ENCODE results near the gene RPA1.

RPA1 gene

GRCh38 chr17:1861391-1862010 is 31.7 kb downstream of the RPA1 start:
- TF ChIP-seq CTCF (IDR thresholded peaks at IDR 0.05; ENCODE audit: low read depth, low read length), result no peak
- peaks cover 45% of the 10 kb centered on the region for H3K36me3 ChIP-seq
- no peaks in the 10 kb centered on the region for H3K27me3 ChIP-seq (ENCODE audit: insufficient read depth, low read depth, severe bottlenecking)
- no peaks in the 10 kb centered on the region for H3K9me3 ChIP-seq (ENCODE audit: severe bottlenecking)
- no peak for DNase-seq
- H3K27ac ChIP-seq, result no peak overlapping the region
- no peak overlapping the region for H3K4me3 ChIP-seq (ENCODE audit: low read depth, low read length)

GRCh38 chr17:1865252-1866037 is 35.6 kb downstream of the RPA1 start:
- 0 out of 2 replicates have a peak, but pooled peaks have one; percentile 21 for TF ChIP-seq CTCF (IDR thresholded peaks at IDR 0.05; ENCODE audit: low read depth, low read length)
- H3K27ac ChIP-seq, result no peak overlapping the region
- peak; percentile 23 for DNase-seq
- no peaks in the 10 kb centered on the region for H3K9me3 ChIP-seq (ENCODE audit: severe bottlenecking)
- no peak overlapping the region for H3K4me3 ChIP-seq (ENCODE audit: low read depth, low read length)
- peaks cover 36% of the 10 kb centered on the region for H3K36me3 ChIP-seq
- no peaks in the 10 kb centered on the region for H3K27me3 ChIP-seq (ENCODE audit: insufficient read depth, low read depth, severe bottlenecking)

GRCh38 chr17:1867307-1867706 is 37.5 kb downstream of the RPA1 start:
- Histone ChIP-seq H3K36me3 (peaks cover 35% of the 10 kb centered on the region), H3K9me3 (ENCODE audit: severe bottlenecking) (no peaks in the 10 kb centered on the region), H3K4me3 (ENCODE audit: low read depth, low read length) (no peak overlapping the region), H3K27me3 (ENCODE audit: insufficient read depth, low read depth, severe bottlenecking) (no peaks in the 10 kb centered on the region), H3K27ac (no peak overlapping the region)
- TF ChIP-seq CTCF (IDR thresholded peaks at IDR 0.05; ENCODE audit: low read depth, low read length), result no peak
- no peak for DNase-seq

DNA sequence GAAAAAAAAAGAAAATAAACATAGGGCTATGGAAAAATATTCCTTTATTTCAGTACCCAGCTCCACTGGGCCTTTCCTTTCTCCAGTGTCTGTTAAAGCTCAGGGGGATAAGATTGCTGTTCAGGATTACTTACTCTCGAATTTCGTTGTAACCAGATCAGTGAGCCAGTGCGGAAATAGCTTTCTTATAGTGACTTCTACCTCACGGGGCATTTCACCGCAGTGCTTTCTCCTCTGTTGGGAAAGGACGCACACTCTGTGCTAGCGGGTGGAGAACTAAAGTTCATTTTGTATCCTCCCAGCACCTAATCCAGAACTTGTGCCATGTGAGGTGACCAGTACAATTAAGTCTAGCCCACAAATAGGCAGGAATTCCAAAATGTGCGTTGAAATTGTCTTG is 38.3 kb downstream of the RPA1 start:
- no peak for DNase-seq
- peaks cover 39% of the 10 kb centered on the region for H3K36me3 ChIP-seq
- H3K27ac ChIP-seq, result no peak overlapping the region; the same call in 1 of the 2 replicates

DNA sequence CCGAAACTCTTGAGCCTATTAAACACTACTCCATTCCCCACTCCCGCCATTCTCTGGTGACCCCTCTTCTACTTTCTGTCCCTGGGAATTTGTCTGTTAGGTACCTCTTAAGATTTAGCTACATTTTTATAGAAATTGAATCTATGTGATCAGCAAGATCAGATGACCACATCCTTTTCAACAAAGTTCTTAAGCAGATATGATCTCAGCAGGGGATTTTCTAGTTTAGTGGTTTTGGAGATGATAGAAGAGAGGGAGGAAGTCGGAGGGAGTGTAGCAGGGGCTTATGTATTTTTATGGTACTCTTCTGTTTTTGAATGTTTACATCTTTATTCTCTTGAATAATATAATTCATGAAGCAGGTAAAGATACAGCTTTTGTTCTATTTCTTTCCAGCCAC is 40.8 kb downstream of the RPA1 start:
- no peak overlapping the region for H3K27ac ChIP-seq
- no peaks in the 10 kb centered on the region for H3K9me3 ChIP-seq (ENCODE audit: severe bottlenecking)
- TF ChIP-seq CTCF (IDR thresholded peaks at IDR 0.05; ENCODE audit: low read depth, low read length), result no peak
- peaks cover 37% of the 10 kb centered on the region for H3K36me3 ChIP-seq
- DNase-seq, result no peak
- no peak overlapping the region for H3K4me3 ChIP-seq (ENCODE audit: low read depth, low read length)
- H3K27me3 ChIP-seq (ENCODE audit: insufficient read depth, low read depth, severe bottlenecking), result no peaks in the 10 kb centered on the region

More for the DNA sequence above, 38.3 kb downstream of the RPA1 start:
- no peaks in the 10 kb centered on the region for H3K9me3 ChIP-seq (ENCODE audit: severe bottlenecking)
- TF ChIP-seq CTCF (IDR thresholded peaks at IDR 0.05; ENCODE audit: low read depth, low read length), result no peak
- H3K4me3 ChIP-seq (ENCODE audit: low read depth, low read length), result no peak overlapping the region
- no peaks in the 10 kb centered on the region for H3K27me3 ChIP-seq (ENCODE audit: insufficient read depth, low read depth, severe bottlenecking)
